Neural crest cell (in vitro differentiated cells): ENCODE data around the gene PDK2. TPM values are rescaled to one million over a fixed set of nuclear protein-coding genes. Genes with fewer than 3 reads are reported as not detected.

Source experiments
- DNase-seq: peaks from one replicate; pipeline ENCODE4 v3.0.0; 2021; ENCODE audit warnings: low read depth, mixed read lengths, low spot score
- H3K27ac Mint-ChIP-seq: one replicate; pipeline ENCODE4 v1.8.0; 2021; ENCODE audit warnings: mild to moderate bottlenecking, mixed read lengths; ENCODE audit not compliant: unreplicated experiment
- H3K27me3 Mint-ChIP-seq: 2 replicates; pipeline ENCODE4 v1.8.0; 2021; ENCODE audit warnings: low read depth, mild to moderate bottlenecking, mixed read lengths
- H3K36me3 Mint-ChIP-seq: 2 replicates; pipeline ENCODE4 v1.8.0; 2021; ENCODE audit warnings: low read depth, mild to moderate bottlenecking, mixed read lengths
- H3K4me1 Mint-ChIP-seq: 2 replicates; pipeline ENCODE4 v1.8.0; 2021; ENCODE audit warnings: mixed read lengths
- H3K4me3 Mint-ChIP-seq: one replicate; pipeline ENCODE4 v1.8.0; 2021; ENCODE audit warnings: mild to moderate bottlenecking, mixed read lengths
- H3K9me3 Mint-ChIP-seq: 2 replicates; pipeline ENCODE4 v1.8.0; 2021; ENCODE audit warnings: mixed read lengths
- total RNA-seq: library from RNA; stranded (reverse); gene quantifications from 2 replicates; pipeline ENCODE4 v1.2.1, GENCODE V29; 2021
- TF ChIP-seq, protein P1 (sequence below): fragments of 200-600 bp; sonication (generic); conservative IDR thresholded peaks from 2 replicates; pipeline ENCODE4 v1.5.0; 2021; ENCODE audit warnings: antibody characterized with exemption, mild to moderate bottlenecking

The PDK2 gene
- total RNA-seq, 1 donor from 2014 or later = 21.6 TPM

DNA sequence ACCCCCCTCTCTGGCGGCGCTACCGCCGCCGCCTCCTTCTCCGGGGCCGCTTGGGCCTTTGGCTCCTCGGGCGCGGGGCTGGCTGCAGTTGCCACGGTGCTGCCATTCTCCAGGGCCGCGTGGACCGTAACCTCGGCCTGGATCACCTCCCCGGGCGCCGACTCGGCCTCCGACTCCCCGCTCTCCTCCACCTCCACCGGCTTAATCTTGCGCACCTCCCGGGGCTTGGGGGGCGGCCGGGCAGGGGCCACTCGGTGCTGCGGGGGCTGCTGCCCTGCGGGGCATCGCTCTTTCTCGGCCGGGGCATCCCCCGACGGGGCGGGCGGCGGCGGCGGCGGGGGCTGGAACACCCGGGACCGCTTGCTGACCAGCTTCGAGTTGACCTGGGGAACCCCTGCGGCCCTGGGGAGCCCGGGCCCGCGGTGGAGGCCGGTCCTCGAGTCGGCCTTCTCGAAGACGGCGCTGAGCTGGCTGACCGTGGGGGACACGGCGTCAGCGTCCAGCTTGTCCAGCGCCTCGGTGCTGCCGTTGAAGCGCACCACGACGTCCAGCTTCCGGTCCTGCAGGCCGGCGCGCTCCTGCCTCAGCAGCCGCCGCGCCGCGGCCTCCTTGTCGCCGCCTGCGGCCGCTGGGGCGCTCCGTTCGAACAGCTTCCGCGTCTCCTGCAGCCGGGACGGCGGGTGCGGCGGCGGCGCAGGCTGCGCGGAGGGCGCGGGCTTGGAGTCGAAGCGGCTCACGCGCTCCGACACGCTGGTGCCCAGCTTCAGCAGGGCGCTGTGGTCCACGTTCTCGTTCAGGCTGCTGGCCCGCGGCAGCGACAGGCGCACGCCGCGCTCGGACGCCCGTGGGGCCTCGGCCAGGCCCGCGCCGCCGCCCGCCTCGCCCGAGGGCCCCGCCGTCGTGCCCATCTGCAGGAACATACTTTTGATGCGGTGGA, 54.5 kb downstream of the PDK2 start:
- no peaks in the 10 kb centered on the region for H3K27me3 Mint-ChIP-seq
- DNase-seq = peak; percentile 45
- no peaks in the 10 kb centered on the region for H3K36me3 Mint-ChIP-seq

DNA sequence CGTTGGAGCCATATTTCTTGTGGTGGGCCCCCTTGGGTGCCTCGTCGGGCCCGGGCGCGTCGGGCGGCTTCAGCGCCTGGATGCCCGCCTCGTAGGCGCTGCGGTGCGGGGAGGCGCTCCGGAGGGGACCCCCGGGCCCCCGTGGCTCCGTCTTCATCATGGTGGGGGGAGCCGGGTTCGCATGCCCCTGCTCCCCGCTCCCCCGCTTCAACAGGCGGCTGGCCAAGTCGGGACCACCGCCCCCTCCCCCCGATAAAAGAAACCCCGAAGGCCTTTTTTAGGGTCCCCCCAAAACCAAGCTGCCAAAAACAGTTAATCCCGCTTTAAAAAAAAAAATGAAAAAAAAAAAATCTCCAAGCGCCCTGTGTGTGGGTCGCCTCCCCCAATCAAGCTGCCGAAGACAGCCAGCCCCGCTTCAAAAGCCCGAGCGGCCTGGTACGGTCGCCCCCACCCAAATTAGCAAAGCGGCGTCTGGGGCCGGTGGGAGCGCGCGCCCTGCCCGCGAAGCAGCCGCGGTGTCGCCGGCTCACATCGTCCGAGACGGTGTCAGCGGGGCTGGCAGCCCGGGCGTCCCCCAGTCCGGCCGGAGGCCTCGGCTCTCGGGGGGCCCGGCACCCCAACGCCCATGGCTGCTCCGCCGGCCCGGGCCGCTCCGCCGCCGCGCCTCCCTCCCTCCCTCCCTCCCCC, 55.3 kb downstream of the PDK2 start, which contains the start of gene PPP1R9B:
PPP1R9B (minus strand) TSS at position 324 of the 687 bp plus-strand sequence; CDS start at position 160, 164 bp downstream.
- DNase-seq = no peak
- TF ChIP-seq, protein P1, sequence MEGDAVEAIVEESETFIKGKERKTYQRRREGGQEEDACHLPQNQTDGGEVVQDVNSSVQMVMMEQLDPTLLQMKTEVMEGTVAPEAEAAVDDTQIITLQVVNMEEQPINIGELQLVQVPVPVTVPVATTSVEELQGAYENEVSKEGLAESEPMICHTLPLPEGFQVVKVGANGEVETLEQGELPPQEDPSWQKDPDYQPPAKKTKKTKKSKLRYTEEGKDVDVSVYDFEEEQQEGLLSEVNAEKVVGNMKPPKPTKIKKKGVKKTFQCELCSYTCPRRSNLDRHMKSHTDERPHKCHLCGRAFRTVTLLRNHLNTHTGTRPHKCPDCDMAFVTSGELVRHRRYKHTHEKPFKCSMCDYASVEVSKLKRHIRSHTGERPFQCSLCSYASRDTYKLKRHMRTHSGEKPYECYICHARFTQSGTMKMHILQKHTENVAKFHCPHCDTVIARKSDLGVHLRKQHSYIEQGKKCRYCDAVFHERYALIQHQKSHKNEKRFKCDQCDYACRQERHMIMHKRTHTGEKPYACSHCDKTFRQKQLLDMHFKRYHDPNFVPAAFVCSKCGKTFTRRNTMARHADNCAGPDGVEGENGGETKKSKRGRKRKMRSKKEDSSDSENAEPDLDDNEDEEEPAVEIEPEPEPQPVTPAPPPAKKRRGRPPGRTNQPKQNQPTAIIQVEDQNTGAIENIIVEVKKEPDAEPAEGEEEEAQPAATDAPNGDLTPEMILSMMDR = no peak
- H3K27me3 Mint-ChIP-seq = no peaks in the 10 kb centered on the region
- H3K4me1 Mint-ChIP-seq = peaks cover 50% of the 10 kb centered on the region
- H3K27ac Mint-ChIP-seq = peak within 1 kb of the TSS; percentile 96
- H3K36me3 Mint-ChIP-seq = no peaks in the 10 kb centered on the region
- no peaks in the 10 kb centered on the region for H3K9me3 Mint-ChIP-seq
- H3K4me3 Mint-ChIP-seq = peak within 1 kb of the TSS; percentile 97

More for the DNA sequence above, 54.5 kb downstream of the PDK2 start:
- TF ChIP-seq, protein P1 = peak; percentile 33
- Mint-ChIP-seq H3K4me3 (peak overlapping the region; percentile 89), H3K9me3 (no peaks in the 10 kb centered on the region), H3K27ac (no peak overlapping the region), H3K4me1 (peaks cover 47% of the 10 kb centered on the region)

DNA sequence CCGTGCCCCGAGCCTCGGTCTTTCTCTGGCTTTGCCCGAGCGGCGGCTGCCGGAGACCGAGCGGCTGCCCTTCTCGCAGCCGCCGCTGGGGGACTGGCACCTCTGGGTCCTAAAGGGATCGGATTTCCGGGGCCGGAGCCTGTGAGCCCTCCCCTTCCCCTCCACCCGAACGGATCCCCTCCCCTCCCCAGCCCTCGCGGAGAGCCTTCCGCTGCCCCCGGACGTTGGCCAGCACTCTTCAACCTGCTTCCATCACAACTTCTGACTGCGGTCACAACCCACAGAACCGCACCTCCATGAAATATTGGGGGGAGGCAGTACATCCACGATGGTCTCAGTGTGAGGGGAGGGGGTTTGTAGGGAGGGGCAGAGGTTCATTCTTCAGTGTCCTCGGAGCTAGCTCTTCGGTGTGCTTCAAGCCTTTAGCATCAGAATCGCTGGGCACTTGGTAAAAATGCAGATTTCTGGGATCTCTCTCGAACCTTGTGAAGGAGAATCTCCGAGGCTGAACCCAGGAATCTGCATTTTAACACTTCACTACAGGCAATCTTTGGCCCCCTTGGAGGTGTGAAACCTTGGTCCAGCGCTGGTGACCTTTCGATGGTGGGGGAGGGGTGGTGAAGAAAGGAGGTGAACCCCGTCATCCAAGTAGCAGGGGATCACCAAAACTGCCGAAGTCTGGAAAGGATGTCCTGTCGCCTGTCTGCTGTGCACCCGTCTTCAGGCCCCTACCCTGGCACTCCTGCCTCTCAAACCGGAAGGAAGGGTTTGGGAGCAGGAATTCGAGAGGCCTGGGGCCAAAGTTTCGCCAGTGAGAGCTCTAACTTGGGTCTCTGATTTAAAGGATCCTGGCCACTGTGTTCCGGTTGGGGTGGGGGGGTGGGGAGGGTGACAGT, 56.1 kb downstream of the PDK2 start:
- H3K27me3 Mint-ChIP-seq = no peaks in the 10 kb centered on the region
- peak overlapping the region; percentile 96 for H3K27ac Mint-ChIP-seq

DNA sequence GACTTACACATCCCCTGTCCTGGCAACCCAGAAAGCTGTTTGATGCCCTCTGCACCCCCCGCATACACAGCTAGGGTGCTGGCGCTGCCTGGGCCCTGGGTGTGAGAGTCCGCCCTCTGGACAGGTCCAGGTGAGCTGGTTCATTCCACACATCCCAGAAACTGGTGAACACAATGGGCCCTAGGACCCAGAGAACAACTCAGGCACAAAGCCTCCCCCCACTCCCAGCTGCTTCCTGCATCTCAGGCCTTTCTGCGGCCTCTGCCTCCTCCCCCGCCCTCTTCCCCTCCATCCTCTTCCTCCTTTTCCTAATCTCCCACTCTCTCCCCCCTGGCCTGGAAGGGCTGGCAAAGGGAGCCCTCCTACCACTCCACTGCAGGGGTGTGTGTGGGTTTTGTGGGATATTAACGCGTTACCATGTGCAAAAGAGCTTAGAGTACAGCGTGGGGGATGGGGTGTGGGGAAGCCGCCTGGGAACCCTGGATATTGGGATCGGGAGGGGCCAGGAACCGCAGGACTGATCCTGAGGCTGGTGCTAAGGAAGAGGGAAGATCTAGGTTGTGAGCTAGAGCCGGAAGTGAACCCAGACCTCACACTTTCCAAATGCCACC, 56.9 kb downstream of the PDK2 start:
- Mint-ChIP-seq H3K4me1 (peaks cover 37% of the 10 kb centered on the region), H3K36me3 (no peaks in the 10 kb centered on the region), H3K27ac (peak overlapping the region; percentile 76), H3K27me3 (no peaks in the 10 kb centered on the region), H3K4me3 (peak overlapping the region; percentile 97), H3K9me3 (no peaks in the 10 kb centered on the region)
- peak; percentile 68 for DNase-seq
- TF ChIP-seq, protein P1 = no peak

More for the DNA sequence above, 56.1 kb downstream of the PDK2 start:
- H3K9me3 Mint-ChIP-seq = no peaks in the 10 kb centered on the region
- peaks cover 45% of the 10 kb centered on the region for H3K4me1 Mint-ChIP-seq
- peak; percentile 83 for DNase-seq
- TF ChIP-seq, protein P1 = peak; percentile 71
- H3K36me3 Mint-ChIP-seq = no peaks in the 10 kb centered on the region
- H3K4me3 Mint-ChIP-seq = peak overlapping the region; percentile 97
